ENCODE data around the gene SMARCE1.
A peak's percentile ranks its signal among the peaks of the same experiment; 100 is the strongest.

The SMARCE1 gene

DNA sequence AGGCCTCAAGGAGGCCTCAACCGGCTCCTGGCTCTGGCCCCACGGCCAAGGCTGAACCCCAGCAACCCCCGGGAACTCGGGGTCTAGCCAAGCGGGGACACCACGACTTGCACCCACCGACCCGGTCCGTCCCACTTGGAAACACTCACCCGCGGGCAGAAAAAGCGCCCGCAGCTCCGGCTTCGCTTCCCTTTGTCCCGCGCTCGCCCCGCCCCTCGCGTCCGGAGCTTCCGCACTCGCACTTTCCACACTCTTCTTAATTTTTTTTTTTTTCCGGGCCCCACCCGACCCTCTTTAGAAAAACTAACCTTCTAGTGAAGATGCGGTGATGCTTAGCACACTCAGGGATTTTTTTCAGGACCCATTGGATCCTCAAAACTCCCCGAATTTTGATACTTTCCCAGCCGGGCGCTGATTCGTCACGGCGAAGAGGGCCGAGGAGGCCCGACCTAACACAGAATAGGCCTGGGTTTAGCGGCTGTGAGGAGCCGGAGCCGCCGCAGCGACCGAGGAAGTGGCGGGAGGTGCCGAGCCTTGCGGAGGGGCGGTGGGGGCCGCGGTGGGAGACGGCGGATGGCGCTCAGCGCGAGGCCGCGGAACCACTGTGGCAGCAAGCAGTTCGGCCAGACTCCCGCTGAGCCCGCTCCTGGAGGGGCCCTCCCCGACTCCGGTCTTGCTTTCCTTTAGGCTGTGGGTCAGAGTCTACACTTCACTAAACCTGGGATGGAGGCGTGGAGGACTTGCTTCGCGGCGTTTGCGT, at the start of gene SMARCE1:
SMARCE1 (minus strand) TSS at position 195 of the 760 bp plus-strand sequence. CDS start 2,016 bp downstream, outside the sequence.
- peak; percentile 82 for DNase-seq (ENCODE audit: low read depth)

DNA sequence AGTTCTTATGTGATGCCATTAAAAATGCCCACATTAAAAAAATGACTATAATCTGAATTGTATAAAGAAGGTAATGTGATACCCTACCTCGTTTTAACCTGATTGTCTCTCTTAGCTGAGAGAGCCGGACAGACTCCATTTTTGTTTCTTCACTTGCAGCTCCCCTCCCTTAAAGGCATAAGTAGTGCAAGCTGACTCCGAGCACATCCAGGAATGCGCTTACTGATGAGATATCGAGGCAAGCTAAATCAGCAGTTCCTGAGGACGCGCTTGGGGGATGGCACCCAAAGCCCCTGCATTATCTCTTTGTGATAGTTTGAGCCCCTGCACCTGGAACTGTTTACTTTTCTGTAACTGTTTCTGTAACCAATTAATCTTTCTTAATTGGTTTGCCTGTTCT, 49.7 kb upstream of the SMARCE1 start:
- DNase-seq (ENCODE audit: low read depth) = no peak

DNA sequence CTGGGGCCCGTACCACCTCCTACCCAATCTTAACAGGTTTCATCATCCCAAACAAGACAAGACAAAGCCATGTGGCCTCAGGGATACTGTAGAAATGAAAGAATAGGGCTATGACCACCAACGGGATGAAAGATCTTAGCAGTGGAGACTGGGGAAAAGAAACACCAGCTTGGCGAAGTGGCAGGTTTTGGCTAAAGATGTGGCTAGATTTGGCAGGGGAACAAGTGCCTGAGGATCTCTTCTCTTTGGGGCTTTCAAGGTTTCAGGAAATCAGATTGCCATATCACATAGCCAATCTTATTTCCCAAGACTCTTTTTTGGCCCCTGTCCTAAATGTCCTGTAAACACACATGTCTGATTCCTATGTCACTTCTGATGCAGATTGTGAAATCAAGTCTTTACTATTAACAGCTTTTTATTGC, 49.0 kb upstream of the SMARCE1 start:
- DNase-seq (ENCODE audit: low read depth) = no peak

DNA sequence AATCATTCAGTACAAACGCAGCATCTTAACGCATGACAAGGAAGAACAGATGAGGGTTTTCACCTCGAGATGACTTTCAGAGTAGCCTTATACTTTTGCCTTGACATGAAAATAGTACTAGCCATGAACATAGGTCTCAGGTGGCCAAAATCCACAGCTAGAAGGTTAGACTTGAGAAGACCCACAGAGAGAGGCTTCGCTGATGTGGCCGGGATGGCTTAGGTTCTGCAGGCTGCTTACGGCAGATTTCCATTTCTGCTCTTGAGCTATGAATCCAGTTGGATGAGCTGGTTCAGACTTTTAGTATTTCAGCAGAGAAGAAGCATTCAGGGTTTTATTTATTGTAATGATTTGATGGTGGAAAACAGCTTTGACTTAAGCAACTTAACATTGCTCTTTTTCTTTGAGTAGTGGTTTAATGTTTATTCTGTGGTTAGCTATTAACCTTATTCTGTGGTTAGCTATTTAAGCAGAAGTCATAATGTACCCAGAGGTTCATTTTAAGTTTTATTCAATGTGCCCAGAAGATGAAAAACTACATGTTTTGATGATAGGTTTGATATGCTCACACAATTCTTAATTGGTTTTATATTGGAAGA, 48.4 kb upstream of the SMARCE1 start:
- no peak for DNase-seq (ENCODE audit: low read depth)

- no peak for DNase-seq (ENCODE audit: low read depth)
These were observed 47.0 kb upstream of the SMARCE1 start for GRCh38 chr17:40694584-40694983.

DNA sequence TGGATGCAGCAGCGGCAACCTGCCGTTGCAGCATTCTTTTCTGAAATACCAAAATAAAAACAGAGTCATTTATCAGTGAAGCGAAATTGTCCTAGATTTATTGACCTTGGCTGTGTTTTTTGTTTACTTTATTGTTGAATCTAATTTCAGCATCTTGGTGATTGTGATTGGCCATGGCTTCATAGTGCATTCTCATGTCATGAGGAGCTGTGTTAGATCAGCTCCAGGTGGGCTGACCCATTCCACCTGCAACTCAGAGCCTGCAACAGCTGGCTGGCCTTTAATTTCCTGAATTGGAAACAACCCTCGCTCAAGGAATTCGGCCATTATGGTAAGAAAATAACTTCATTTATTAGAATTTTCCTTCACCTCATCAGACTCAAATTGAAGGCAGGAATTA, 39.5 kb upstream of the SMARCE1 start:
- DNase-seq (ENCODE audit: low read depth) = no peak

DNA sequence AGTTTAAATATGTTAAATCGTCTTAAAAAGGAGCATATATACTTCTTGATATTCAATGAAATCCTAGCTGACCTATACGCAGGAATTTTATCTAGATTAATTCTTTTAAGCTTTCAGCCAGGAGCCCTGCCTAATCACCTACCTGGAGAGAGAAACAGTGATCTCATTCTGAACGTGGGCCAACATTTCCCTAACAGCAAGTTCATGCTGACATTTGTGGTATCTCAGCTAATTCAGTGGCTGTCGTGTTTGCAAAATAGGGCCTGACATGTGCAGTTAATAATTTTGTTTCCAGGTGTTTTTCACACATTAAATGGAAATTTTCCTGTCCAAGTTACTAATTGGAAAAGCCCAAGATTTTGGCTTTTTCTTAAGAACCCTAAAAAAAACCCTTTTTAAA, 38.6 kb upstream of the SMARCE1 start:
- no peak for DNase-seq (ENCODE audit: low read depth)

DNA sequence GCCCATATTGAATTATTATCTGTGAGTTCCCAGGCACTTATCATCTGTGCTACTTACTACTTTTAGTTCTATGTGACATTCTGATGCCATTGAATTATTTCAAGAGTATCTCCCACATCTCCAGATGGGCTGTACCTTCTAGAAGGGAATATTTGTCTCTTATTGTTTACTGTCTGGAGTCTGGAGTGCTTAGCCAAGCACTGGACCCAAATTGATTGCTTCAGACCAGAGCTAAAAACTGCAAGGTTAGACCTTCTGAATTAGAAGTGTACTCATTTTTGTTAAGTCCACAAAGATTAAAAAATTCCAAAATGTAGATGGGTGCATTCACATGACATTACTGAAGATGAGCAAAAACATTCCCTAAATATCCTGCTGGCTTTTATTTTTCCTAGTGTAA, 33.4 kb upstream of the SMARCE1 start:
- DNase-seq (ENCODE audit: low read depth) = no peak

DNA sequence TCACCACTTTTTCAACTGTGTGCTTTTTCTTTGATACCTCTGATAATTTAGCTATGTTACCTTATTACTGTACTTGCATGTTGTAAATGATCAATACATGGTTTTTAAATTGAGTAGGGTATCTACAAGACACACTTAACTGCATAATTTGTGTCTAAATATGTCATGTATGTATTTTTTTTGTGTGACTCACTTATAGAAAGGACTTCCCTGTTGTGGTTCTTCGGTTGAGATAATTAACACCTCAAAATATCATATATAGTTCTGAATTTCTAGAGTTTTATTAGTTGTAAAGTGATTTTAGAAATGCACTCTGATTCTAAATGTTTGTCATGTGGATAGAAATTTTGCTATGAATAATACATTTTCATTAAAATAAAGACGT, 31.9 kb upstream of the SMARCE1 start:
- DNase-seq (ENCODE audit: low read depth) = no peak

- DNase-seq (ENCODE audit: low read depth) = no peak
These were observed 31.4 kb upstream of the SMARCE1 start for GRCh38 chr17:40678902-40679522.

DNA sequence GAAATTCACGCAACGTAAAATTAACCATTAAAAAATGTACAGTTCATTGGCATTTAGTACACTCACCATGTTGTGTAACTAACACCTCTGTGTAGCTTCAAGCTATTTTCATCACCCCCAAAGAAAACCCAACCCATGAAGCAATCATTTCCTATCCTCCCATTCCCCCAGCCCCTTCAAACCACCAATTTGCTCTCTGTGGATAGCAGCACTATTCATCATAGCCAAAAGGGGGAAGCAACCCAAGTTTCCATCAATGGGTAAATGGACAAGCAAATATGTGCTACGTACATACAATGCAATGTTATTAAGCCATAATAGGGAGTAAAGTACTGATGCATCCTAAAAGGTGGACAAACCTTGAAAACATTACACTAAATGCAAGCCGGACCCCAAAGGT, 28.3 kb upstream of the SMARCE1 start:
- DNase-seq (ENCODE audit: low read depth) = no peak

DNA sequence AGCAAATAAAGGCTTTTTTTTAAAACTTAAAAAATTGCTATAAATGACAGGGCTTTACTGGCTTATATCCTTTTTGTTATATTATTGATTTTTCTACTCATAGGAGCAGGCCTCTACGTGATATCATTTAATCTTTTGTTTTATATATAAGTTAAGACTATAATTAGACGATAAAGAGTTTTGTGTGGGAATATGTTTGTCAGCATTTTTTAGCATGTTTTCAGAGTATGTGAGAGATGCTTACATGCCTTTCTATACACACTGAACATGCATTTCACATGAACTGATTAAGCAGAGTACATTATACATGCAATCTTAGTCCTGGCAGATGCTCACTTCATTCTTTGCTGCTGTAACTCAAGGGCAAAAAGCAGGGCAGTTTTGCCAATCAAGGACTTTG, 25.0 kb upstream of the SMARCE1 start:
- DNase-seq (ENCODE audit: low read depth) = no peak

DNA sequence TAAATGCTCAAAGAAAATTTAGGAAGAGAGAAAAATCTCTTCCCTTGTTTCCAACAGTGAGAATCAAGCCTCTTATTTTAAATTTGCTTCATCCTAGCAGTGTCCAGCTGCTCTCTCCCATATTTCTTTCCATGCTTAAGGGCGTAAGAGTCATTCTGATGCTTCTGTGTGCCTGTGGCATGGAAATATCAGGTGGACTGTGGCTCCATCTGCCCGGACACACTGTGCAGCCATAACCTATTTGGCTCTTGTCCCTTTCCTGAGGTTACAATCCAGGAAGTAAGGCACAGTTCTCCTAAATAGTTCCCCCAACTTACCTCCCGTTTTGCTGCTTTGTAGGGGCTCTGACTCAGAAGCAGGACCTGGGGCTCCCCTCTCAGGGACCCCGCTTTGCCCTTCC, 23.7 kb upstream of the SMARCE1 start:
- DNase-seq (ENCODE audit: low read depth) = no peak

DNA sequence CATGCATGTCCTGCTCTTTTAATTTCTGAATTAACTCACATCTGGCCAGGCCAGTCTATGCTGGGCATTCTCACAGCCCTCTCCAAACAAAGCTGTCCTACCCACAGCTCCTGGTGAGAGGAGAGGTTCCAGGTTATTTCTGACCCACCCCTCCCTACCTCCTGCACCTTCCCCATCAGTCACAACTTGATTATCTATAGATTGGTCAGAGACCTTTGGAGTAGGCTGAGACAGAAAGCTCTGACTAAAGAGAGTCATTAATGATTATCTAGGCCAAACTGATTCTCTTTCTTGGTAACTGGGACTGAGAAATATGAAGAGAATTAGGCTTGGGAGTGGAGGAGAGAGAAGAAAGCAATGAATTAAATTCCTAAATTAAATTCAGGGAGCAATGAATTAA, 18.7 kb upstream of the SMARCE1 start:
- no peak for DNase-seq (ENCODE audit: low read depth)

- DNase-seq (ENCODE audit: low read depth) = peak; percentile 21
These were observed 17.1 kb upstream of the SMARCE1 start, which contains the start of gene KRT222 for GRCh38 chr17:40664582-40665333. KRT222 (minus strand) TSS chr17:40665177; CDS start chr17:40665099, 78 bp downstream.

DNA sequence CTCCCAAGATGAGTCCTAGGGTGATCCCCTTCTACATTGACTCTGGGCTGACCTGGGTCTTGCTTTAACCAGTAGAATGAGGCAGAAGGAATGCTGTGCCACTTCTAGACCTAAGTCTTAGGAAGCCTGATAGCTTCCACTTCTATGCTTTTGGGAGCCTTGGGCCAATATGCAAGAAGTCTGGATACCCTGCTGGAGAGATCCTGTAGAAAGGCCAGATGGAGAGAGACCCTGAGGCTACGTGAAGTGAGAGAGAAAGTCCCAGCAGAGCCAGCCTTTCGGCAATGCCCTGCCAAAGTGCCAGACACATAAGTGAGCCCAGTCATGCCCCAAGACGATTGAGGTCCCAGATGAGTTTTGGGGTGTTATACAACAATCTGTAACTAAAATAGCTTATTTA, 15.6 kb upstream of the SMARCE1 start:
- DNase-seq (ENCODE audit: low read depth) = no peak

- no peak for DNase-seq (ENCODE audit: low read depth)
These were observed 12.3 kb upstream of the SMARCE1 start for GRCh38 chr17:40659911-40660310.

GRCh38 chr17:40658396-40658795, 10.8 kb upstream of the SMARCE1 start:
- DNase-seq (ENCODE audit: low read depth) = no peak

- no peak for DNase-seq (ENCODE audit: low read depth)
These were observed 4.3 kb upstream of the SMARCE1 start for GRCh38 chr17:40651939-40652338.

DNA sequence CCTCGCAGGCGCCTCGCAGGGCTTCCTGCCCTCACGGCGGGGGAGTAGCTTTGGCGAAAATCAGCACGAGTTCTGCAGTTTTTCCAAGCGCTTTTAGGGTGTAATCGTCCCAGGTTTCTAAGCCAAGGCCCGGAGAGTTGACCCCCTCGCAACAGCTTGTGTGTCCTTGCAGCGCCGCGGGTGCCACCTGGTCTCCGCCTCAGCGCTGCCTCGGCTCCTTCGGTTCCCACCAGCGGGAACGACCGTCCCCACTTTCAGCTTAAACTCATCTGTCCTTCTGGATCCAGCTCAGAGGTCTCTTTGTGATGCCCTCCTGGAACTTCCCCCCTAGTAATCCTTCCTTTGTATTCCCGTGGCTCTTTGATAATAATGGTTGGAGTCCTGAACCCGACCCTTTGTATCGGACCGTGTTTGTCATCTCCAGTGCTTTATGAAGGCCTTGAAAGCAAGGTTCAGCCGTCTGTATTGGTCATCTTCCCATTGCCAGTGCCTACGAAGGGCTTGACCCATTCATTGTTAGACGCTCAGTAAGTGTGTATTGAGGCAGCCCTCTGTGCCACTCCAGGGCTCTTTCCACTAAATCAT, 858 bp upstream of the SMARCE1 start:
- peak; percentile 29 for DNase-seq (ENCODE audit: low read depth)

DNA sequence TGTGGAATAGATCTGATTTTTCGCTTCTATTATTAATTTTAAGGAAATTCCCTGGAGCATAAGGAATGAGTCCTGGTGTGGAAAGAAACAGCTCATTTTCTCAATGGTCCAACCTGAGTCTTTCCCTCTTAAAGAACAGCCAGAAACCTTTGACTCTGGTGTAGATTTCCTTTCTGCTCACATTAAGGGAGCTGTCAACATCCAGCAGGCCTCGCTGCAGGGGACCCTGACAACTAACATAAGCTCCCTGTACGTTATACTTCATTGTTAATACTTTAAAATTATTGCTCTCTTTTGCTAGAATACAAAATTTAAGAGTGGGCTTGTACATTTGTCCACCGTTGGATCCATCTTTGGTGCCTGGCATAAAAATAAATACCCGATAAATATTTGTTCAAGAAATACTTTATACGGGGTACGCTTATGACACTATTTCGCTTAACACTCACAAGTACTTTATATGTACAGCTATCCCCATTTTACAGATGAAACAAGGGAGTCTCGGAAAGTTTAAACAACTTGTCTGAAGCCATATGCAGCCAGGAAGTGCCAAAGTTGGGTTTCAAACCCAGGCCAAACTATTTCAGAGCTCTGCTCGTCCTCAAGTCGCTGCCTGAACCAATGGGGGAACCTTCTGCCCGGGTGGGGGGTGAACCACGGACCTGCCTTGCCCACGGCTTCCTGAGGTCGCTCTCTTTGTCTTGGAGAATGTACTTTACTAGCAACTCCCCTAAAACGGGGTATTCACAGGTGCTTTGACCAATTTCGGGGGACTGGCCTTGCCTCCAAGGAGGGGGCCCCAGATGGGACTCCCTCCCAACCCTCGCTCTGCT, 611 bp downstream of the SMARCE1 start:
- peak; percentile 66 for DNase-seq (ENCODE audit: low read depth)
